ENCODE data around the gene PYCR2. TPM values are rescaled to one million over a fixed set of nuclear protein-coding genes. Genes with fewer than 3 reads are reported as not detected.
"Not testable (repeated sequence)": the region's sequence is repeated elsewhere in the genome, so short reads cannot be mapped to it uniquely, and the experiment has no call there.

PYCR2 gene
- total RNA-seq, 1 experiment from 2014 or later = 74.4 TPM

GRCh38 chr1:225941187-225941941 is 17.3 kb upstream of the PYCR2 start, which contains the start of gene LEFTY2:
Gene LEFTY2 (minus strand): TSS chr1:225941220. CDS start chr1:225941140, 80 bp downstream.
- no peaks in the 10 kb centered on the region for H3K27me3 ChIP-seq (ENCODE audit: control insufficient read depth, insufficient read depth, low read length)
- DNase-seq (ENCODE audit: low read depth, low spot score) (no peak), ATAC-seq (no peak)
- no peak within 1 kb of the TSS for H3K4me3 ChIP-seq (ENCODE audit: low read depth in 2 of 2, low read length in 2 of 2)
- TF ChIP-seq SIN3A (IDR thresholded peaks at IDR 0.05; ENCODE audit: borderline replicate concordance, insufficient read depth, low read depth, low read length) (no peak), REST (IDR thresholded peaks at IDR 0.05; ENCODE audit: insufficient read depth in 1 of 2, low read depth in 2 of 2, low read length in 1 of 2) (no peak), CTCF (IDR thresholded peaks at IDR 0.05) (no peak), TCF7L2 (IDR thresholded peaks at IDR 0.05; ENCODE audit: low read depth, low read length) (no peak), POLR2AphosphoS5 (IDR thresholded peaks at IDR 0.05; ENCODE audit: low read depth, low read length) (no peak)
- in situ Hi-C loops (cut with HindIII; ENCODE audit: low pct_unique_long_range_greater_than_20kb, low sequenced_read_pairs) (no loop called here), intact Hi-C loops (cut with micrococcal nuclease; ENCODE audit: unreplicated experiment) (no loop called here)
- no peaks in the 10 kb centered on the region for H3K36me3 ChIP-seq (ENCODE audit: control insufficient read depth, insufficient read depth, low read length)
- H3K4me1 ChIP-seq (ENCODE audit: control insufficient read depth, insufficient read depth, low read length) = no peaks in the 10 kb centered on the region
- H3K27ac ChIP-seq (ENCODE audit: low read length) = no peak within 1 kb of the TSS
- BruUV-seq (replicated peaks) = no TSS peak
- POLR2A ChIA-PET = no interaction called here
- CTCF ChIA-PET = no interaction called here
- no peaks in the 10 kb centered on the region for H3K9me3 ChIP-seq (ENCODE audit: control insufficient read depth, insufficient read depth, low read depth, low read length)

DNA sequence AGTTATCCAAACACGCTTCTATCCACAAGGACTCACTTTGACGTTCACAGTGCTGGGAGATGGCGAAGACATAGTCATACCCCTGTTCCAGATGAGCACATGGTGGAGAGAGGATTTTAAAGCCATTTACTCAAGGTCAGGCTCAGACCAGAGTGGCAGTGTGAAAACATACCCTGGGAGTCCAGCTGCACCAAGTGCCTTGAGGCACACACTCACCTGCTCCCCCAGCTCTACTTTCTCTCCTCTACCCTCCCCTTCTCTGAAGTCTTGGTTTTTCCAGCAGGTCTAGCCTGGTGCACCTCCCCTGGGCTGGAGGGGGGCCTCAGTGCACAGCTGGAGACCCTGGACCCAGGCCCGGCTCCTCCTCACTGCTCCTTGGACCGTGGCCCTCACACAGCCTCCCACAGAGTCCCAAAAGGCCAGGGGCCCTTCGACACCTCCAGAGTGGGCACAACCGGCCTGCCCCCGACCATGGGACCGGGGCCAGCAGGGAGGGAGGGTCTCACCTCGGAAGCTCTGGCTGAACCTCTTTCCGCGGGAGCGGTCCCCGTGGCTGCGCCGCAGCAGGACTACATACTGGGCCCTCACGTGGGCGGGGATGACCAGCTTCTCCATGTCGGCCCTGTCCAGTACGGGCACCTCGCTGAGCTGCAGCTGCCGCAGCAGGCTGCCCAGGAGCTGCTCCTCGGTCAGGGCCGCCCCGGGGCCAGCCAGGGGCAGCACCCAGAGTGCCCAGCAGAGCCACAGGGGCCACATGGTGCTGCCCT is 16.5 kb upstream of the PYCR2 start:
- ChIA-PET POLR2A (no interaction called here), CTCF (no interaction called here)
- in situ Hi-C loops (cut with HindIII; ENCODE audit: low pct_unique_long_range_greater_than_20kb, low sequenced_read_pairs) (no loop called here), intact Hi-C loops (cut with micrococcal nuclease; ENCODE audit: unreplicated experiment) (no loop called here)
- Histone ChIP-seq H3K4me1 (ENCODE audit: control insufficient read depth, insufficient read depth, low read length) (no peaks in the 10 kb centered on the region), H3K4me3 (ENCODE audit: low read depth in 2 of 2, low read length in 2 of 2) (no peak overlapping the region), H3K27ac (ENCODE audit: low read length) (no peak overlapping the region), H3K9me3 (ENCODE audit: control insufficient read depth, insufficient read depth, low read depth, low read length) (no peaks in the 10 kb centered on the region), H3K36me3 (ENCODE audit: control insufficient read depth, insufficient read depth, low read length) (no peaks in the 10 kb centered on the region), H3K27me3 (ENCODE audit: control insufficient read depth, insufficient read depth, low read length) (no peaks in the 10 kb centered on the region)
- BruUV-seq (replicated peaks) = no TSS peak
- DNase-seq (ENCODE audit: low read depth, low spot score) = no peak
- ATAC-seq = peak; percentile 44; the same call in 1 of the 2 replicates
- TF ChIP-seq POLR2AphosphoS5 (IDR thresholded peaks at IDR 0.05; ENCODE audit: low read depth, low read length) = no peak
- no peak for TF ChIP-seq CTCF (IDR thresholded peaks at IDR 0.05)
- TF ChIP-seq SIN3A (IDR thresholded peaks at IDR 0.05; ENCODE audit: borderline replicate concordance, insufficient read depth, low read depth, low read length) = no peak
- TF ChIP-seq TCF7L2 (IDR thresholded peaks at IDR 0.05; ENCODE audit: low read depth, low read length) = no peak
- TF ChIP-seq REST (IDR thresholded peaks at IDR 0.05; ENCODE audit: insufficient read depth in 1 of 2, low read depth in 2 of 2, low read length in 1 of 2) = no peak

DNA sequence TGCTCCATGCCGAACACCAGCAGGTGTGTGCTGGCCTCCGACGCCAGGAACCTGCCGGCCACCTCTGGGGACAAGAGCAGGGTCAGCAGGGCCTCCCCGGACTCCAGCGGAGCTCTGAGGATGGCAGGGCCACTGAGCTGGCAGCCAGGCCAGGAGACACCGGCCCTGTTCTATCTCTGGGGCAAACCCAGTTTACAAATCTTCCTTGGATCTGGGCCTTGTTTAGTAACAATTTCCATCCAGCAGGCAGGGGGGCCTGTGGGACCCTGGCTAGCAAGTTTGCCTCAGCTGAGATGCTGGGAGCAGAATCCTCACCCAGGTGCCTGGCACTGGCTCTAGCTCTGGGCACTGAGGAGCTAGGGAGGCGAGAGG is 15.9 kb upstream of the PYCR2 start:
- BruUV-seq (replicated peaks); H3K4me1 ChIP-seq (ENCODE audit: control insufficient read depth, insufficient read depth, low read length); H3K27ac ChIP-seq (ENCODE audit: low read length); intact Hi-C loops (cut with micrococcal nuclease; ENCODE audit: unreplicated experiment); POLR2A ChIA-PET; H3K4me3 ChIP-seq (ENCODE audit: low read depth in 2 of 2, low read length in 2 of 2); DNase-seq (ENCODE audit: low read depth, low spot score); H3K27me3 ChIP-seq (ENCODE audit: control insufficient read depth, insufficient read depth, low read length); H3K36me3 ChIP-seq (ENCODE audit: control insufficient read depth, insufficient read depth, low read length); ATAC-seq; in situ Hi-C loops (cut with HindIII; ENCODE audit: low pct_unique_long_range_greater_than_20kb, low sequenced_read_pairs); CTCF ChIA-PET; H3K9me3 ChIP-seq (ENCODE audit: control insufficient read depth, insufficient read depth, low read depth, low read length): not testable (repeated sequence)

Measured in Panc1 (cell line).